ENCODE data around the gene RAD51B.
A peak's percentile ranks its signal among the peaks of the same experiment; 100 is the strongest.

RAD51B gene

DNA sequence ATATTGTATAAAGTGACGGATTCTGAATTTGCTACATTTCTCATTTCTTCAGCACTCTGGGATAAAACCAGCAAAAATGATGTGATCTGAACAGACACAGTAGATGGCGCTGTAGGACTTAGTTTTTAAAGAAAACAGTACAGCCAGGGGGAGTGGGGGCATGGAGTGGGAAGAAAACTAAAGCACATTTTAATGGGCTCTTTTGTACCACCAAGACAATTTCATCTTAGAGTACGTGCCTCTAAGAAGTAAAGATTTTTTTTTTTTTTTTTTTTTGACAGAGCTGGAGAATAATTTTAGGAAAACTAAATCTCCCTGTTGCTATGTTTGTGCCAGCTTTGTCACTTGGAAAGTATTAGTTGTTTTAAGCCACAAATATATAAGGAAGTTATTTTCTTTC lies 124.4 kb downstream of the RAD51B start:
- no peak overlapping the region for H3K4me3 ChIP-seq (ENCODE audit: low read length)
- TF ChIP-seq, protein P1, sequence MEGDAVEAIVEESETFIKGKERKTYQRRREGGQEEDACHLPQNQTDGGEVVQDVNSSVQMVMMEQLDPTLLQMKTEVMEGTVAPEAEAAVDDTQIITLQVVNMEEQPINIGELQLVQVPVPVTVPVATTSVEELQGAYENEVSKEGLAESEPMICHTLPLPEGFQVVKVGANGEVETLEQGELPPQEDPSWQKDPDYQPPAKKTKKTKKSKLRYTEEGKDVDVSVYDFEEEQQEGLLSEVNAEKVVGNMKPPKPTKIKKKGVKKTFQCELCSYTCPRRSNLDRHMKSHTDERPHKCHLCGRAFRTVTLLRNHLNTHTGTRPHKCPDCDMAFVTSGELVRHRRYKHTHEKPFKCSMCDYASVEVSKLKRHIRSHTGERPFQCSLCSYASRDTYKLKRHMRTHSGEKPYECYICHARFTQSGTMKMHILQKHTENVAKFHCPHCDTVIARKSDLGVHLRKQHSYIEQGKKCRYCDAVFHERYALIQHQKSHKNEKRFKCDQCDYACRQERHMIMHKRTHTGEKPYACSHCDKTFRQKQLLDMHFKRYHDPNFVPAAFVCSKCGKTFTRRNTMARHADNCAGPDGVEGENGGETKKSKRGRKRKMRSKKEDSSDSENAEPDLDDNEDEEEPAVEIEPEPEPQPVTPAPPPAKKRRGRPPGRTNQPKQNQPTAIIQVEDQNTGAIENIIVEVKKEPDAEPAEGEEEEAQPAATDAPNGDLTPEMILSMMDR (conservative IDR thresholded peaks at IDR 0.05; ENCODE audit: low read depth, low read length) = peak; percentile 63
- DNase-seq (ENCODE audit: low read depth) = peak; percentile 85

GRCh38 chr14:67944605-67945004 lies 125.0 kb downstream of the RAD51B start:
- TF ChIP-seq, protein P1 (conservative IDR thresholded peaks at IDR 0.05; ENCODE audit: low read depth, low read length) = no peak
- no peak overlapping the region for H3K4me3 ChIP-seq (ENCODE audit: low read length)
- no peak for DNase-seq (ENCODE audit: low read depth)

DNA sequence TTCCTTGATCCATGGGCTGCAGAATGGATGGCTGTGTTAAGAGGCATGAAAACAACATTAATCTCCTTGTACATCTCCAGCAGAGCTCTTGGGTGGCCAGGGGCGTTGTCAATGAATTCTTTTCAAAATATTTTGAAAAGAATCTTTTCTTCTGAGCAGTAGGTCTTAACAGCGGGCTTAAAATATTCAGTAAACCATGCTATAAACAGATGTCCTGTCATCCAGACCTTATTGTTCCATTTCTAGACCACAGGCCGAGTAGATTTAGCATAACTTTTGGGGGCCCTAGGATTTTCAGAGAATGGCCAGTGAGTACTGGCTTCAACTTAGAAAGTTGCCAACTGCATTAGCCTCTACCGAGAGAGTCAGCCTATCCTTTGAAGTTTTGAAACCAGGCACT lies 130.2 kb downstream of the RAD51B start:
- TF ChIP-seq, protein P1 (conservative IDR thresholded peaks at IDR 0.05; ENCODE audit: low read depth, low read length) = no peak
- no peak overlapping the region for H3K4me3 ChIP-seq (ENCODE audit: low read length)
- no peak for DNase-seq (ENCODE audit: low read depth)

DNA sequence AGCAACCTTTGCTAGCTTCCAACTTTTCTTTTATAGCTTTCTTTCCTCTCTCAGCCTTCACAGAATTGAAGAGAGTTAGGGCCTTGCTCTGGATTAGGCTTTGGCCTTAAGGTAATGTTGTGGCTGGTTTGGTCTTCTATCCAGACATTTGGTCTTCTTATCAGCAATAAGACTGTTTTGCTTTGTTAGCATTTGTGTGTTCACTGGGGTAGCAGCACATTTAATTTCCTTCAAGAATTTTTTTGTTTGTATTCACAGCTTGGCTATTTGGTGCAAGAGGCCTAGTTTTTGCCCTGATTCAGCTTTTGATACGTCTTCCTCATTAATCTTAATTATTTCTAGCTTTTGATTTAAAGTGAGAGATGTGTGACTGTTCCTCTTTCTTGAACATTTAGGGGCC lies 130.8 kb downstream of the RAD51B start:
- TF ChIP-seq, protein P1 (conservative IDR thresholded peaks at IDR 0.05; ENCODE audit: low read depth, low read length) = no peak
- no peak overlapping the region for H3K4me3 ChIP-seq (ENCODE audit: low read length)
- DNase-seq (ENCODE audit: low read depth) = no peak

DNA sequence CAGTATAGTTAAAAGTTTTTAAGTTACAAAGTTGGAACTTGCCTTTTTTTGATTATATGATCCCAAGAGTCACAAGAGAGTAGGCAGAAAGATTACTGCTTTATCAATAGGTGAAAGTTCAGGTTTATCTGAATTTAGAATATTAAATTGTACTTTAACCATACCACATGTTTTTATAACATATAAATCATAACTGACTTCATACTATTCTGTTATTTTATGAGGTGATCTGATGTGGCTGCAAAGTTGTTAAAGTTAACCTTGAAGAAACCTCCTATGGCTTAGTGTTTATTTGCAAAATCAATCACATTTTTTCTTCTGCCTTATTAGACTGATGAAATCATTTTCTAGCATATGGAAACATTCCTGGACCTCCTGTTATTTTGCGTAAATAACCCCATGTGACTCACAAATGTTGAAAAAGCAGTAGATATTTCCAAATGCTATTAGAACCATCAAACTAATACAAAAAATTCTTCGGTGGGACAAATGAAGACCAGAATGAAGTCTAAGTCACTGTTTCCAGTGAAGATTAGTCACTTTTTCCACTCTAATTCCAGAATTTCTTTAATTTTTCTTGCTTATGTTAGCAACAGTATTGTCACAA lies 132.1 kb downstream of the RAD51B start:
- H3K4me3 ChIP-seq (ENCODE audit: low read length) = no peak overlapping the region
- TF ChIP-seq, protein P1 (conservative IDR thresholded peaks at IDR 0.05; ENCODE audit: low read depth, low read length) = no peak
- no peak for DNase-seq (ENCODE audit: low read depth)

DNA sequence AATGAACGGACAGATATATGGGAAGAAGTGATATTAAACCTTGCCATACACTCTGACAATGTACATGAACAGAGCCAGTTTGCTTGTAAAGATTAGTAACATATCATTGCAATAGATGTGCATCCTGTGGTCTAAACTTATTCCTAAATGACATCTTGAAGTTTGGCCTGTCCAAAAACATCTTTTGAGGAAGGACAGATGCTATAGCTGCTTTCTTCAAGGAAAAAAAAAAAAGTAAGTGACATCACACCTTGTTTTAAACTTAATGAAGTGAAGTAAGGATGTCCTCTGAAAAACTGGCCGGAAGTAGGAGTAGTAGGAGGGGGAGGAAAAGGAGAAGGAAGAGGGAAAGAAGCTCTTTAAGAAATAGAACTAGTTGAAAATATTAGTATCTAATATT lies 132.8 kb downstream of the RAD51B start:
- TF ChIP-seq, protein P1 (conservative IDR thresholded peaks at IDR 0.05; ENCODE audit: low read depth, low read length) = no peak
- DNase-seq (ENCODE audit: low read depth) = no peak

DNA sequence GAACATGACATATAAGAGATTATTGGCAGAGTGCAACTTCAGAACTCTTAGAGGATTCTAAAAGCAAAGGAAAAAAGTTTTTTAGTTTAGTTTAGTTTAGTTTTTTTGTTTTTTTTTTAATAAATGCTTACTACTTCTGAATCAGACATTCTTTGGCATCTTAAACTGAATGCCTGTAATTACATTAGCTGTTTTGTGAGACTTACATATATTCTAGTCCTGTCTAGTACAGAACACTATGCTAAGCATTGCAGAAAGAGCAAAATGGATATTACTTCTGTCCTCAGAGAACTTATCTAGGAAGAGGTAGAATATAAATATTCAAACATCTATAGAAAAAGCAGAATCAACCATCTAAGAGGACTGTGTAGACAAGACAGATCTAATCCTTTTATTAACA lies 133.2 kb downstream of the RAD51B start:
- TF ChIP-seq, protein P1 (conservative IDR thresholded peaks at IDR 0.05; ENCODE audit: low read depth, low read length) = no peak
- no peak for DNase-seq (ENCODE audit: low read depth)
- H3K4me3 ChIP-seq (ENCODE audit: low read length) = no peak overlapping the region

More for the DNA sequence above, 132.8 kb downstream of the RAD51B start:
- no peak overlapping the region for H3K4me3 ChIP-seq (ENCODE audit: low read length)
